ENCODE results near the gene PRICKLE1.

The PRICKLE1 gene

DNA sequence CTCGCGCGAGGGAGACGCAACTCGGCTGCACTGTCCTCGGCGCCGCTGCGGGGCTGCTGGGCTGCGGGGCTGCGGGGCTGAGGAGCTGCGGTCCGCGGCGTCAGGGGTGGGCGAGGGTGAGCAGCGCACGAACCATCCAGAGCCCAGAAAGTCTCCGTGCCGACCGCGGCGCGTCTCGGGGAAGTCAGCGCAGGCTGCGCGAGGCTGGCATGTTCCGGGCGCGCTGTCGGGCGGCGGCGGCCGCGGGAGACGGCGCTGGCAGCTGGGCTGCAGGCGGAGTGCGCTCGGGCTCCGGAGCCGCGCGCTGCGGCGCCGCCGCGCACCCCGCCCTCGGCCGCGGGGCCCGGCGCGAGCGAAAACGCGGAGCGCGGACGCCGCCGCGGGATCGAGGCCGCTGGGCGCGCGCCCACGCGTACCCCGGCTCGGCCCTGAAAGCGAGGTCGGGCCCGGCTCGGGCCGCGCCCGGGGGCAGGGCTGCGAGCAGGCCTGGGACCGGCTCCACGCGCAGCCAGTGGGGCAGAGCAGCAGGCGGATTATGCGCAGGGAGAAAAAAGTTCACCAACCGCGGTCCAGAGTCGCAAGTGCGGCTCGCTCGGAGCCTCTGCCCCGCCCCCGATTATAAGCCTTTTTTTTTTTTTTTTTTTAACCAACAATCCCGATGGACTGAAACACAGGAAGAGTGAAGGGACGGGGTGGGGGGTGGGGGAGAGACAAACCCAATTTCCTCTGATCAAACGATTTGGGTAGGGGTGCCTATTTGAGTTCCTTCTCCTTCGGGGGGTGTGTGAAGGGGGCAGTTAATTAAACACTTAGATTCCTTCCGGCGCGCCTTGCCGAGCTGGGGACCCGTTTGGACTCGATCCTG lies at the start of gene PRICKLE1:
PRICKLE1 (minus strand) TSS at position 282 of the 865 bp plus-strand sequence. CDS start 117,230 bp downstream, outside the sequence.
- peaks cover 3 to 5% of the 10 kb centered on the region in 2 experiments for H3K4me1 ChIP-seq (ENCODE audit: control insufficient read depth in 1 of 2, insufficient read depth in 1 of 2, low read depth in 1 of 2, low read length in 1 of 2)
- no peak within 1 kb of the TSS for H3K27ac ChIP-seq
- H3K9me3 ChIP-seq, result no peaks in the 10 kb centered on the region
- H3K4me3 ChIP-seq (ENCODE audit: low read depth in 1 of 2, low read length in 1 of 2), result peak within 1 kb of the TSS in 1 of 2 experiments; percentile 17
- no peaks in the 10 kb centered on the region for H3K36me3 ChIP-seq
- H3K27me3 ChIP-seq, result peaks cover 100% of the 10 kb centered on the region
- TF ChIP-seq, protein P1, sequence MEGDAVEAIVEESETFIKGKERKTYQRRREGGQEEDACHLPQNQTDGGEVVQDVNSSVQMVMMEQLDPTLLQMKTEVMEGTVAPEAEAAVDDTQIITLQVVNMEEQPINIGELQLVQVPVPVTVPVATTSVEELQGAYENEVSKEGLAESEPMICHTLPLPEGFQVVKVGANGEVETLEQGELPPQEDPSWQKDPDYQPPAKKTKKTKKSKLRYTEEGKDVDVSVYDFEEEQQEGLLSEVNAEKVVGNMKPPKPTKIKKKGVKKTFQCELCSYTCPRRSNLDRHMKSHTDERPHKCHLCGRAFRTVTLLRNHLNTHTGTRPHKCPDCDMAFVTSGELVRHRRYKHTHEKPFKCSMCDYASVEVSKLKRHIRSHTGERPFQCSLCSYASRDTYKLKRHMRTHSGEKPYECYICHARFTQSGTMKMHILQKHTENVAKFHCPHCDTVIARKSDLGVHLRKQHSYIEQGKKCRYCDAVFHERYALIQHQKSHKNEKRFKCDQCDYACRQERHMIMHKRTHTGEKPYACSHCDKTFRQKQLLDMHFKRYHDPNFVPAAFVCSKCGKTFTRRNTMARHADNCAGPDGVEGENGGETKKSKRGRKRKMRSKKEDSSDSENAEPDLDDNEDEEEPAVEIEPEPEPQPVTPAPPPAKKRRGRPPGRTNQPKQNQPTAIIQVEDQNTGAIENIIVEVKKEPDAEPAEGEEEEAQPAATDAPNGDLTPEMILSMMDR (IDR thresholded peaks at IDR 0.05), result no peak

DNA sequence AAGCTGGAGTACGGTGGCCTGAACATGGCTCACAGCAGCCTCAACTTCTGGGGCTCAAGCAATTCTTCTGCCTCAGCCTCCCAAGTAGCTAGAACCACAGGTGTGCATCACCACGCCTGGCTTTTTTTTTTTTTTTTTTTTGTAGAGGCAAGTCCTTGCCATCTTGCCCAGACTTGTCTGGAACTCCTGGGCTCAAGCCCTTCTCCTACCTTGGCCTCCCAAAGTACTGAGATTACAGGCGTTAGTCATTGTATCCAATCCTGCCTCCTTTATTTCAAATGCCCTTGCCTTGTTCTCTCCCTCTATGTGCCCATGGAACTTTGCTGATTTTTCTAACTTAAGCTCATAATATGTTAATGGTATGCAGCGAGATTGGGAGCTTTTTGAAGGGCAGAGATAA lies 49.2 kb upstream of the PRICKLE1 start:
- Histone ChIP-seq H3K27me3 (no peaks in the 10 kb centered on the region), H3K4me1 (ENCODE audit: control insufficient read depth in 1 of 2, insufficient read depth in 1 of 2, low read depth in 1 of 2, low read length in 1 of 2) (no peaks in the 10 kb centered on the region), H3K9me3 (no peaks in the 10 kb centered on the region), H3K4me3 (ENCODE audit: low read depth in 1 of 2, low read length in 1 of 2) (no peak overlapping the region), H3K27ac (no peak overlapping the region), H3K36me3 (no peaks in the 10 kb centered on the region)
- TF ChIP-seq, protein P1 (IDR thresholded peaks at IDR 0.05), result no peak

DNA sequence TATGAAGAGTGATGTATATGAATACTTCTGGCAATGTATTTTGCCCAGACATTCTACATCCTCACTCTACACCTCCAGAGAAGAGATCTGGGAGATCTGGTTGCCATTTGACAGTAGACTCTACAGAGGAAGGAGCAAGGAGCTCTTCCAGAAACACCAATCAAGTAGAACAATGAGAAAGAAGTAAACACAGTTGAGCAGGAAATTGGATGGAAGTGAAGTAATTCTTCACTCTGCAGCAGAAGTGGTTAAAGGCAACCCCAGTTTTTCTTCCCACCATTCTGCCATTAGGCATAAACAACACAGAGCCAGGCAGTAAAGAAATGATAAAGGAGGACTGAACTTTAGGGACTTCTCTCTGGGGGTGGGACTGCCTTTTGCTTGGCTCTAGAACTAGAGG lies 48.5 kb upstream of the PRICKLE1 start:
- TF ChIP-seq, protein P1 (IDR thresholded peaks at IDR 0.05), result no peak
- H3K27ac ChIP-seq, result no peak overlapping the region
- no peaks in the 10 kb centered on the region for H3K9me3 ChIP-seq
- H3K4me1 ChIP-seq (ENCODE audit: control insufficient read depth in 1 of 2, insufficient read depth in 1 of 2, low read depth in 1 of 2, low read length in 1 of 2), result no peaks in the 10 kb centered on the region
- no peaks in the 10 kb centered on the region for H3K27me3 ChIP-seq
- no peaks in the 10 kb centered on the region for H3K36me3 ChIP-seq
- no peak overlapping the region for H3K4me3 ChIP-seq (ENCODE audit: low read depth in 1 of 2, low read length in 1 of 2)

DNA sequence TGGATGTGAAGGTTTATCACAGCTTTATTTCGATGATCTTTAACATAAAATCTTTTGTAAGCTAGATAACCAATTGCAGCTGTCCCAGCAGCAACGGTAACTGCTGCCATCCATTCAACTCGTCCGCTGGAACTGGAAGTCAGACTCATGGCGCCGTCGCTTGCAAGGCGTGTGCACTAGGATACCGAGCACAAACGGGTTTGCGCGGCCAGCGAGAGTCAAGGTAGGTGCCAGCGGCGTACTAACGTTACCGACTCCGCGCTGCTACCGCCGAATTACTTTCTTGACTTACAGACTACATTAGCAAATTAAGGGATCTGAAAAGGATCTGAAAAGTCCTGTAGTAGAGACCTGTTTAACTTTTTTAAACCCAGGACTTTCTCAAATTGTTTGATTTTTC lies 47.4 kb upstream of the PRICKLE1 start:
- TF ChIP-seq, protein P1 (IDR thresholded peaks at IDR 0.05), result no peak
- no peak overlapping the region for H3K27ac ChIP-seq
- no peak overlapping the region for H3K4me3 ChIP-seq (ENCODE audit: low read depth in 1 of 2, low read length in 1 of 2)
- H3K4me1 ChIP-seq (ENCODE audit: control insufficient read depth in 1 of 2, insufficient read depth in 1 of 2, low read depth in 1 of 2, low read length in 1 of 2), result no peaks in the 10 kb centered on the region
- H3K27me3 ChIP-seq, result no peaks in the 10 kb centered on the region
- H3K9me3 ChIP-seq, result no peaks in the 10 kb centered on the region
- H3K36me3 ChIP-seq, result no peaks in the 10 kb centered on the region

DNA sequence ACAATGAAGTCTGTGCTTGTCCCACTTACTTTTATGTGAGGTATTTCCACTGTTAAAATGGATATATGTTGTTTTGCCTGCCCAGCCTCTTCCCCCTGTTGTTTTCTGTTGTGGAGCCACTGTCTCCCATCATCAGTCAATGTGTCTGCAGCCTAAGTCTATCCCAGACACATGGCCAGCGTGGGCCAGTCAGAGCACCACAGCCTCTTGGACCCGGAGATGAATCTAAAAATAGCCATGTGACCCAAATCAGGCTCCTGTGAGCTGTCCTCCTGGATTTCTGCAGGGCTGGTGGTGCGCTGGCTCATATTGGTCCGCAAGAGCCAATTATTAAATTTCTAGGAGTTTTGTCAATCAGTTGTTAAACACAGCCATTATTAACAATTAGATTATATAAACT lies 44.0 kb upstream of the PRICKLE1 start:
- Histone ChIP-seq H3K36me3 (no peaks in the 10 kb centered on the region), H3K27ac (no peak overlapping the region), H3K27me3 (no peaks in the 10 kb centered on the region), H3K4me1 (ENCODE audit: control insufficient read depth in 1 of 2, insufficient read depth in 1 of 2, low read depth in 1 of 2, low read length in 1 of 2) (no peaks in the 10 kb centered on the region), H3K4me3 (ENCODE audit: low read depth in 1 of 2, low read length in 1 of 2) (no peak overlapping the region), H3K9me3 (no peaks in the 10 kb centered on the region)
- TF ChIP-seq, protein P1 (IDR thresholded peaks at IDR 0.05), result no peak
